Body of pancreas (tissue), 4 donors: ENCODE results near the gene TRAF1. TPM values are rescaled to one million over a fixed set of nuclear protein-coding genes. Genes with fewer than 3 reads are reported as not detected.

Source experiments
- ATAC-seq: fragments of 150-250 bp; one replicate; pipeline ENCODE4 v1.9.1; 2016
- DNase-seq, 4 donors: peaks; one replicate each; pipeline ENCODE4 v3.0.0-alpha.2; 2019
- H3K27ac ChIP-seq, 4 donors: fragments of 200-600 bp; sonication (generic); 1 replicate in 3 of 4; 2 replicates in 1 of 4; pipeline versions ENCODE4 v1.5.1 to v1.6.1; 2016 to 2019; ENCODE audit warnings: mild to moderate bottlenecking in 1 of 4, mixed read lengths in 1 of 4, moderate library complexity in 1 of 4
- H3K27me3 ChIP-seq, 2 donors: fragments of 200-600 bp; sonication (generic); one replicate each; pipeline ENCODE4 v1.6.0; 2016; ENCODE audit warnings: mild to moderate bottlenecking in 1 of 2
- H3K36me3 ChIP-seq, 2 donors: fragments of 200-600 bp; sonication (generic); replicated peaks in 1 of 2; 2 replicates each; pipeline ENCODE4 v1.5.1; 2016; ENCODE audit warnings: low read depth in 2 of 2; ENCODE audit not compliant: insufficient read depth in 1 of 2
- H3K4me1 ChIP-seq: fragments of 200-600 bp; sonication (generic); one replicate; pipeline ENCODE4 v1.6.0; 2016
- H3K4me3 ChIP-seq, 2 donors: fragments of 200-600 bp; sonication (generic); 1 replicate in 1 of 2; 2 replicates in 1 of 2; pipeline ENCODE4 v1.5.1; 2016 to 2019
- H3K9me3 ChIP-seq, 3 donors: fragments of 200-600 bp; sonication (generic); 1 replicate in 2 of 3; 2 replicates in 1 of 3; pipeline ENCODE4 v1.5.1; 2016
- CTCF ChIP-seq, 7 experiments: fragments of 450-650 bp in 4 of 7; fragments of 200-600 bp in 3 of 7; sonication (generic) in 3 of 7; IDR thresholded peaks; one replicate each; pipeline ENCODE4 v1.5.1; 2016 to 2019; ENCODE audit warnings: antibody characterized with exemption in 7 of 7
- POLR2A ChIP-seq, 3 donors: fragments of 450-650 bp; IDR thresholded peaks; one replicate each; pipeline ENCODE4 v1.6.1; 2016; ENCODE audit warnings: antibody characterized with exemption in 3 of 3, mild to moderate bottlenecking in 2 of 3
- WGBS, 2 donors: methylation state at CpG; one replicate each; pipeline ENCODE4 v1.1.5; 2017; 5-methylcytosine and 5-hydroxymethylcytosine counted together
- intact Hi-C: fragments of 100-400 bp; cut with DNase I; formaldehyde crosslinking; loops from one replicate; pipeline ENCODE4 v1.15.1; 2023
- total RNA-seq, 2 donors: library from RNA; depleted of rRNA; stranded (reverse); fragments of >200 nt; gene quantifications; one replicate each; pipeline ENCODE4 v1.1.0, GENCODE V29; 2016

Gene TRAF1
- total RNA-seq, 2 donors from 2014 or later: 4.4 to 8.2 TPM

DNA sequence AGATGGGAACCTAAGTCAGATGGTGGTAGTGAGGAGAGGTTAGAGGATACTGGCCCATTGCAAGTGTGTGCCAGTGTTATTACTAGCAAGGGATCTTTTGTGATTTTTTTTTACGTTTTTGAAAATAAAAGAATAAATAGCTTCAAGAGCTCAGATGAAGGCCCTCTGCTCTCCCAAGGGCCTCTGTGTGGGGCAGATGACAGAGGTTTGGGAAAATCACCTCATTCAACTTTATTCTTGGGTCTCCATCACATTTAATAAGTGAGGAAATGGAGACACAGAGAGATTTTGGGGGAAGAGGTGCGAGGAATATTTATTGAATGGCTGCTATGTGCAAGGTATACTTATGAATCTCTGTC is 10.1 kb upstream of the TRAF1 start:
- Histone ChIP-seq H3K27me3 (no peaks in the 10 kb centered on the region), H3K36me3 (no peaks in the 10 kb centered on the region), H3K9me3 (no peaks in the 10 kb centered on the region), H3K27ac (peak overlapping the region in 2 of 4 donors; percentile 79 to 82), H3K4me1 (peaks cover 34% of the 10 kb centered on the region), H3K4me3 (no peak overlapping the region)
- TF ChIP-seq CTCF (IDR thresholded peaks at IDR 0.05): peak in 1 of 7 experiments; percentile 2
- TF ChIP-seq POLR2A (IDR thresholded peaks at IDR 0.05): no peak
- ATAC-seq (no peak), DNase-seq (no peak)
- intact Hi-C loops: no loop called here
- 47 to 52% methylated on average over 2 of the region's 2 CpGs for WGBS, 2 donors

GRCh38 chr9:120936011-120936763 is 9.6 kb upstream of the TRAF1 start:
- ATAC-seq: peak; percentile 84

DNA sequence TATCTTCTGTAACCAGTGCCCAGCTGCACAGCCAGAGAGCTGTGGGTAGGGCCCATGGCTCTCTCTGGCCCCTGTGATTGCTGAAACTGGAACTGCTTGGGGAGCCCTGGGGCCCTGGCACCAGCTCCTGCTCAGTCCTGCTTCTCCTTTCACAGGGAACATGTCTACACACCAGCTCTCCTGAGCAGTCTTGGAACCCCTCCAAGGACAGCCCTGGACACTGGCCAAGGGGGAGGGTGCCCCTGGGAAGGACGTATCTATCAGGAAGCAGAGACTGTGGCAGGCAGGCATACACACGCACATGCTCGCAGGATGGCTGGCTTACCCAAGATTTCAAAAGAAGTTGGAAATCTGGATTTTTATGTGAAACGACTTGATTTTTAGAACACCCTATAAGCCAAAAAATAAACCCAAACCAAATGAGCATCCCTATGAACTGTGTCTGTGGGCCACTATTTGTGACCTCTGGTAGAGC is 8.8 kb upstream of the TRAF1 start:
- Histone ChIP-seq H3K27me3 (no peaks in the 10 kb centered on the region), H3K9me3 (no peaks in the 10 kb centered on the region), H3K36me3 (no peaks in the 10 kb centered on the region), H3K4me1 (peaks cover 25% of the 10 kb centered on the region), H3K27ac (peak overlapping the region; percentile 33 to 82 (median 75)), H3K4me3 (no peak overlapping the region)
- WGBS, 2 donors: 0 to 1% methylated on average over 3 to 4 of the region's 4 CpGs
- ATAC-seq (peak; percentile 96), DNase-seq (peak; percentile 98 to 100 (median 99))
- peak in 1 of 7 experiments; percentile 3 for TF ChIP-seq CTCF (IDR thresholded peaks at IDR 0.05)
- peak; percentile 26 to 76 (median 69) for TF ChIP-seq POLR2A (IDR thresholded peaks at IDR 0.05)
- intact Hi-C loops: no loop called here

More at GRCh38 chr9:120936011-120936763, 9.6 kb upstream of the TRAF1 start:
- H3K9me3 ChIP-seq: no peaks in the 10 kb centered on the region
- H3K27ac ChIP-seq: peak overlapping the region; percentile 33 to 82 (median 75)
- H3K4me3 ChIP-seq: no peak overlapping the region
- DNase-seq: peak; percentile 94 to 97 (median 94)
- peaks cover 28% of the 10 kb centered on the region for H3K4me1 ChIP-seq
- intact Hi-C loops: no loop called here
- 11 to 15% methylated on average over 9 to 10 of the region's 10 CpGs for WGBS, 2 donors
- TF ChIP-seq CTCF (IDR thresholded peaks at IDR 0.05): peak; percentile 78 to 93 (median 89)
- TF ChIP-seq POLR2A (IDR thresholded peaks at IDR 0.05): no peak
- H3K27me3 ChIP-seq: no peaks in the 10 kb centered on the region
- no peaks in the 10 kb centered on the region for H3K36me3 ChIP-seq

DNA sequence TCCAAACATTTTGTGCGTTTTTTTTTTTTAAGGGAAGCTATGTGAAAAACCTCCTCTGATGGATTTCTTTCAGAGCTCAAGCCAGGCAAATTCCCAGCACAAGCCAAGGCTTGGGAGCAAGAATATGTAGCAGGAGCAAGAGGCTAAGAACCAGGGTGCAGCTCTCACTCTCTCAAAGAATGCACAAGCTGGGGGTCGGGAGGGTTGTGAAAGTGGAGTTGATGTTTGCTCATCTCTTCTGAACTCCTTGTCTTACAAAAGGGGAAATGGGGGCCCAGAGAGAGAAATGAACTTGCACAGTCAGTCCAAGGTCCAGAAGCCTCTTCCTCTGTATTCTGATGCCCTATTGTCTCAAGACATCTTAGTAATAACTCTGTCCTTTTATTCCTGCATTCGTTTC is 7.7 kb upstream of the TRAF1 start:
- ATAC-seq (no peak), DNase-seq (peak in 1 of 4 donors; percentile 35)
- H3K4me1 ChIP-seq: peaks cover 33% of the 10 kb centered on the region
- no peaks in the 10 kb centered on the region for H3K27me3 ChIP-seq
- peak overlapping the region in 3 of 4 donors; percentile 71 to 82 (median 79) for H3K27ac ChIP-seq
- TF ChIP-seq POLR2A (IDR thresholded peaks at IDR 0.05) (no peak), CTCF (IDR thresholded peaks at IDR 0.05) (no peak)
- WGBS, 2 donors: 55 to 58% methylated on average over 3 of the region's 3 CpGs
- intact Hi-C loops: loop anchor here (5.0 kb wide), 1 partner anchor 182 kb away; no protein-coding TSS in a partner anchor
- H3K36me3 ChIP-seq: no peaks in the 10 kb centered on the region
- H3K4me3 ChIP-seq: no peak overlapping the region
- no peaks in the 10 kb centered on the region for H3K9me3 ChIP-seq
